Sigmoid colon (tissue), 4 donors: ENCODE measurements around the gene GPM6B.

Source experiments
- POLR2A ChIP-seq, 2 donors: fragments of 450-650 bp; IDR thresholded peaks; one replicate each; pipeline ENCODE4 v1.6.1; 2016; ENCODE audit warnings: antibody characterized with exemption in 2 of 2, mild to moderate bottlenecking in 2 of 2, moderate library complexity in 2 of 2
- POLR2AphosphoS5 ChIP-seq, 4 donors: sonication (generic); formaldehyde crosslinking; IDR thresholded peaks; one replicate each; pipeline ENCODE4 v1.6.1; 2017; ENCODE audit warnings: antibody characterized with exemption in 4 of 4
- TF ChIP-seq, protein P1 (sequence below), 4 experiments: fragments of 450-650 bp in 3 of 4; fragments of 200-600 bp in 1 of 4; IDR thresholded peaks; one replicate each; pipeline ENCODE4 v1.5.1; 2016 to 2019; ENCODE audit warnings: antibody characterized with exemption in 4 of 4, mild to moderate bottlenecking in 3 of 4, moderate library complexity in 2 of 4

DNA sequence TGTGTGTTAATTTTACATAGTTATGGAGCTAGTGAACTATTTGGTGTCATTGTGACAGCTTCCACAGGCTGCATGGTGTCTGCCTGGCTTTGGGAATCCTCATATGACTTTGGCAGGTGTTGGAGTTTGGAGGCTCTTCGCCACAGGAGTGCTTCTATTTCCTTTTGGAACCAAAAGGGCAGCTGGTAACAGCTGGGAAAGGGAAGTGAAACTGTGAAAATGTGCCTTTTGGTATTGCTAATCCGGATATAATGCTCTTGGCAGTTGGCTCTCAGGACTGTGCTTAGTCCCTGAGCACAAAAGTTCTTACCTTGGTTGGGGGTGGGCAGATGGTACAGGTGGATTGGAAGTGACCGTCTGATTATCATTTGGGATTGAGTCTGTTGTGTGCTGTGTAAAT, 64.2 kb downstream of the GPM6B start:
- TF ChIP-seq POLR2AphosphoS5 (IDR thresholded peaks at IDR 0.05) (no peak), POLR2A (IDR thresholded peaks at IDR 0.05) (no peak)
- TF ChIP-seq, protein P1, sequence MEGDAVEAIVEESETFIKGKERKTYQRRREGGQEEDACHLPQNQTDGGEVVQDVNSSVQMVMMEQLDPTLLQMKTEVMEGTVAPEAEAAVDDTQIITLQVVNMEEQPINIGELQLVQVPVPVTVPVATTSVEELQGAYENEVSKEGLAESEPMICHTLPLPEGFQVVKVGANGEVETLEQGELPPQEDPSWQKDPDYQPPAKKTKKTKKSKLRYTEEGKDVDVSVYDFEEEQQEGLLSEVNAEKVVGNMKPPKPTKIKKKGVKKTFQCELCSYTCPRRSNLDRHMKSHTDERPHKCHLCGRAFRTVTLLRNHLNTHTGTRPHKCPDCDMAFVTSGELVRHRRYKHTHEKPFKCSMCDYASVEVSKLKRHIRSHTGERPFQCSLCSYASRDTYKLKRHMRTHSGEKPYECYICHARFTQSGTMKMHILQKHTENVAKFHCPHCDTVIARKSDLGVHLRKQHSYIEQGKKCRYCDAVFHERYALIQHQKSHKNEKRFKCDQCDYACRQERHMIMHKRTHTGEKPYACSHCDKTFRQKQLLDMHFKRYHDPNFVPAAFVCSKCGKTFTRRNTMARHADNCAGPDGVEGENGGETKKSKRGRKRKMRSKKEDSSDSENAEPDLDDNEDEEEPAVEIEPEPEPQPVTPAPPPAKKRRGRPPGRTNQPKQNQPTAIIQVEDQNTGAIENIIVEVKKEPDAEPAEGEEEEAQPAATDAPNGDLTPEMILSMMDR (IDR thresholded peaks at IDR 0.05): no peak
